Astrocyte (in vitro differentiated cells and primary cell): ENCODE results near the gene USP6. TPM values are rescaled to one million over a fixed set of nuclear protein-coding genes. Genes with fewer than 3 reads are reported as not detected.
"Not testable (repeated sequence)": the region's sequence is repeated elsewhere in the genome, so short reads cannot be mapped to it uniquely, and the experiment has no call there.

Source experiments
- DNase-seq: peaks from one replicate; pipeline ENCODE4 v3.0.0-alpha.2; 2010; ENCODE audit warnings: low read depth
- FAIRE-seq: peaks from 2 replicates; lab custom pipeline; 2011; peaks lifted over from hg19 to GRCh38; lab: Jason Lieb, UNC
- H2AFZ ChIP-seq: 2 replicates; pipeline ENCODE4 v1.6.0; 2012; ENCODE audit warnings: low read depth, low read length, inconsistent platforms
- H3K27ac ChIP-seq: 2 replicates; pipeline ENCODE4 v1.5.1; 2011; ENCODE audit warnings: low read depth, low read length, inconsistent platforms
- H3K27me3 ChIP-seq: 2 replicates; pipeline ENCODE4 v1.6.0; 2011; ENCODE audit warnings: low read length, inconsistent platforms; ENCODE audit not compliant: insufficient read depth
- H3K36me3 ChIP-seq: 2 replicates; pipeline ENCODE4 v1.5.1; 2011; ENCODE audit warnings: low read length, inconsistent platforms; ENCODE audit not compliant: insufficient read depth
- H3K4me1 ChIP-seq: 2 replicates; pipeline ENCODE4 v1.5.1; 2011; ENCODE audit warnings: low read length, inconsistent platforms; ENCODE audit not compliant: insufficient read depth
- H3K4me2 ChIP-seq: 2 replicates; pipeline ENCODE4 v1.6.0; 2012; ENCODE audit warnings: low read length, inconsistent platforms
- H3K4me3 ChIP-seq: 2 replicates; pipeline ENCODE4 v1.5.1; 2011; ENCODE audit warnings: low read depth, mild to moderate bottlenecking, low read length, inconsistent platforms; ENCODE audit not compliant: insufficient read depth
- H3K79me2 ChIP-seq: 2 replicates; pipeline ENCODE4 v1.6.0; 2012; ENCODE audit warnings: mild to moderate bottlenecking, low read length, inconsistent platforms; ENCODE audit not compliant: insufficient read depth
- H3K9ac ChIP-seq: 2 replicates; pipeline ENCODE4 v1.6.0; 2012; ENCODE audit warnings: mild to moderate bottlenecking, low read length, inconsistent platforms
- H3K9me3 ChIP-seq: 2 replicates; pipeline ENCODE4 v1.5.1; 2012; ENCODE audit warnings: low read depth, mild to moderate bottlenecking, low read length, inconsistent platforms; ENCODE audit not compliant: insufficient read depth
- H4K20me1 ChIP-seq: 2 replicates; pipeline ENCODE4 v1.6.0; 2012; ENCODE audit warnings: low read length, inconsistent platforms; ENCODE audit not compliant: insufficient read depth
- H3K27ac Mint-ChIP-seq: one replicate; pipeline ENCODE4 v1.8.0; 2021; ENCODE audit warnings: mild to moderate bottlenecking, mixed read lengths; ENCODE audit not compliant: unreplicated experiment
- H3K27me3 Mint-ChIP-seq: one replicate; pipeline ENCODE4 v1.8.0; 2021; ENCODE audit warnings: low read depth, mixed read lengths; ENCODE audit not compliant: unreplicated experiment
- H3K36me3 Mint-ChIP-seq: one replicate; pipeline ENCODE4 v1.8.0; 2021; ENCODE audit warnings: low read depth, mixed read lengths; ENCODE audit not compliant: unreplicated experiment
- H3K4me1 Mint-ChIP-seq: one replicate; pipeline ENCODE4 v1.8.0; 2021; ENCODE audit warnings: low read depth, mixed read lengths; ENCODE audit not compliant: unreplicated experiment
- H3K4me3 Mint-ChIP-seq: one replicate; pipeline ENCODE4 v1.8.0; 2021; ENCODE audit warnings: mild to moderate bottlenecking, moderate library complexity, mixed read lengths; ENCODE audit not compliant: unreplicated experiment
- H3K9me3 Mint-ChIP-seq: one replicate; pipeline ENCODE4 v1.8.0; 2021; ENCODE audit warnings: mild to moderate bottlenecking, mixed read lengths; ENCODE audit not compliant: unreplicated experiment
- CTCF ChIP-seq: IDR thresholded peaks from 2 replicates; pipeline ENCODE4 v1.5.1; 2011; ENCODE audit warnings: low read depth, mild to moderate bottlenecking, inconsistent platforms, low read length, moderate library complexity; ENCODE audit not compliant: insufficient read depth
- EZH2 ChIP-seq: IDR thresholded peaks from 2 replicates; pipeline ENCODE4 v1.6.1; 2012; ENCODE audit warnings: mild to moderate bottlenecking, low read length, inconsistent platforms; ENCODE audit not compliant: insufficient read depth
- total RNA-seq: library from RNA; stranded (reverse); gene quantifications from 2 replicates; pipeline ENCODE4 v1.2.1, GENCODE V29; 2021

The USP6 gene
- total RNA-seq, 1 donor from 2014 or later = 0.86 TPM

- no peaks in the 10 kb centered on the region for H3K4me1 Mint-ChIP-seq
- H3K79me2 ChIP-seq = no peaks in the 10 kb centered on the region
- no peaks in the 10 kb centered on the region for H4K20me1 ChIP-seq
- H3K9me3 ChIP-seq = no peaks in the 10 kb centered on the region
- H3K36me3 ChIP-seq = no peaks in the 10 kb centered on the region
- FAIRE-seq (no peak), DNase-seq (no peak)
- H3K4me2 ChIP-seq = no peak overlapping the region
- no peak overlapping the region for H3K9ac ChIP-seq
- H3K4me3 Mint-ChIP-seq = no peak overlapping the region
- H3K9me3 Mint-ChIP-seq = no peaks in the 10 kb centered on the region
- H3K27me3 Mint-ChIP-seq = no peaks in the 10 kb centered on the region
- TF ChIP-seq EZH2 (no peak), CTCF (no peak)
- no peak overlapping the region for H3K27ac ChIP-seq
- H3K36me3 Mint-ChIP-seq = peaks cover 6% of the 10 kb centered on the region
- H3K4me1 ChIP-seq = no peaks in the 10 kb centered on the region
- H3K27me3 ChIP-seq = no peaks in the 10 kb centered on the region
- no peak overlapping the region for H3K27ac Mint-ChIP-seq
- no peak overlapping the region for H3K4me3 ChIP-seq
- no peak overlapping the region for H2AFZ ChIP-seq
These were observed 104.2 kb downstream of the USP6 start for GRCh38 chr17:5220074-5220473.

- not testable (repeated sequence) for H3K4me3 Mint-ChIP-seq, H4K20me1 ChIP-seq, H3K4me1 Mint-ChIP-seq, H3K27ac ChIP-seq, H3K36me3 Mint-ChIP-seq, H3K4me1 ChIP-seq, H3K9me3 ChIP-seq, H2AFZ ChIP-seq, H3K27me3 Mint-ChIP-seq, H3K9ac ChIP-seq, H3K4me2 ChIP-seq, FAIRE-seq, H3K27me3 ChIP-seq, H3K27ac Mint-ChIP-seq, H3K9me3 Mint-ChIP-seq, H3K36me3 ChIP-seq, H3K4me3 ChIP-seq, H3K79me2 ChIP-seq, DNase-seq
These were observed 106.1 kb downstream of the USP6 start for GRCh38 chr17:5221912-5222311.

Other genes with a start within 250 kb of the USP6 start
- 2.2 and 3.9 TPM in 2 replicates for gene C17orf107, start 216.5 kb upstream of the USP6 start, total RNA-seq
- gene CHRNE, start 212.9 kb upstream of the USP6 start, total RNA-seq = 0.20 and 0.43 TPM in 2 replicates
- gene GP1BA, start 183.8 kb upstream of the USP6 start, total RNA-seq = 0.09 TPM in 1 of 2 replicates, not detected in the other
- gene SLC25A11, start 176.0 kb upstream of the USP6 start, total RNA-seq = 36.8 and 43.0 TPM in 2 replicates
- 88.0 and 89.7 TPM in 2 replicates for gene RNF167, start 175.8 kb upstream of the USP6 start, total RNA-seq
- gene PFN1, start 167.5 kb upstream of the USP6 start, total RNA-seq = 1,246 and 1,346 TPM in 2 replicates
- 12.7 and 20.4 TPM in 2 replicates for gene ENO3, start 164.9 kb upstream of the USP6 start, total RNA-seq
- gene SPAG7, start 148.2 kb upstream of the USP6 start, total RNA-seq = 57.2 and 60.9 TPM in 2 replicates
- gene CAMTA2, start 128.4 kb upstream of the USP6 start, total RNA-seq = 43.1 and 44.3 TPM in 2 replicates
- gene INCA1, start 118.5 kb upstream of the USP6 start, total RNA-seq = 0.82 and 1.7 TPM in 2 replicates
- 94.8 and 109 TPM in 2 replicates for gene KIF1C, start 118.1 kb upstream of the USP6 start, total RNA-seq
- not detected in 2 replicates for gene SLC52A1, start 80.6 kb upstream of the USP6 start, total RNA-seq
- gene ZFP3, start 37.6 kb upstream of the USP6 start, total RNA-seq = not detected in 2 replicates
- 7.8 and 9.4 TPM in 2 replicates for gene ZNF232, start 4.2 kb upstream of the USP6 start, total RNA-seq
- 7.8 and 8.9 TPM in 2 replicates for gene ZNF594, start 75.8 kb downstream of the USP6 start, total RNA-seq
- gene SCIMP, start 118.8 kb downstream of the USP6 start, total RNA-seq = not detected in 2 replicates
- 49.0 and 53.9 TPM in 2 replicates for gene RABEP1, start 166.3 kb downstream of the USP6 start, total RNA-seq